RWPE1 (cell line): ENCODE measurements around the gene RAD52.

ENCODE experiments used
- CTCF ChIA-PET: fragments of 350-600 bp; sonication (Branson Sonifier 250); formaldehyde crosslinking; extraction: SDS; loops from one replicate; lab custom pipeline; 2021; lab: Yijun Ruan, JAX
- POLR2A ChIA-PET: fragments of 400-600 bp; formaldehyde crosslinking; extraction: SDS; loops from one replicate; lab custom pipeline; 2020; ENCODE audit warnings: antibody characterized with exemption; ENCODE audit not compliant: low non-redundant PET; lab: Yijun Ruan, JAX
- DNase-seq: peaks from one replicate; pipeline ENCODE4 v3.0.0; 2012; ENCODE audit warnings: low spot score
- H3K27ac ChIP-seq: fragments of 450-650 bp; 2 replicates; pipeline ENCODE4 v1.5.1; 2017
- CTCF ChIP-seq: fragments of 450-650 bp; conservative IDR thresholded peaks from 2 replicates; pipeline ENCODE4 v1.5.1; 2017; ENCODE audit warnings: low read depth, mild to moderate bottlenecking

The RAD52 gene

GRCh38 chr12:971991-972390 is 22.5 kb upstream of the RAD52 start:
- CTCF ChIA-PET = interaction anchor here (0.6 kb wide), 1 partner anchor 29 kb away, joined by 5 read pairs; no protein-coding TSS in a partner anchor
- TF ChIP-seq CTCF = no peak
- DNase-seq = no peak
- no peak overlapping the region for H3K27ac ChIP-seq
- POLR2A ChIA-PET = no interaction called here

GRCh38 chr12:969821-970220 is 20.3 kb upstream of the RAD52 start:
- CTCF ChIA-PET = no interaction called here
- no peak for DNase-seq
- no peak for TF ChIP-seq CTCF
- no peak overlapping the region for H3K27ac ChIP-seq
- POLR2A ChIA-PET = no interaction called here

- TF ChIP-seq CTCF = no peak
- POLR2A ChIA-PET = no interaction called here
- no peak for DNase-seq
- CTCF ChIA-PET = no interaction called here
- H3K27ac ChIP-seq = no peak overlapping the region
Measured at GRCh38 chr12:968545-968944, 19.1 kb upstream of the RAD52 start.

- TF ChIP-seq CTCF = no peak
- H3K27ac ChIP-seq = no peak overlapping the region
- no peak for DNase-seq
- POLR2A ChIA-PET = no interaction called here
- CTCF ChIA-PET = no interaction called here
Measured at GRCh38 chr12:967641-968040, 18.1 kb upstream of the RAD52 start.

- TF ChIP-seq CTCF = no peak
- DNase-seq = no peak
- H3K27ac ChIP-seq = no peak overlapping the region
- POLR2A ChIA-PET = no interaction called here
- CTCF ChIA-PET = no interaction called here
Measured at GRCh38 chr12:966724-967123, 17.2 kb upstream of the RAD52 start.

- no peak for TF ChIP-seq CTCF
- no peak for DNase-seq
- ChIA-PET POLR2A (no interaction called here), CTCF (no interaction called here)
- H3K27ac ChIP-seq = no peak overlapping the region
Measured at GRCh38 chr12:958588-959123, 9.2 kb upstream of the RAD52 start.
